Measurements from ENCODE around the gene MBLAC2.

- TF ChIP-seq POLR2AphosphoS5 (IDR thresholded peaks at IDR 0.05; ENCODE audit: low read depth, low read length): no peak
- TF ChIP-seq SIN3A (IDR thresholded peaks at IDR 0.05; ENCODE audit: borderline replicate concordance, insufficient read depth, low read length): no peak
- TF ChIP-seq TAF1 (IDR thresholded peaks at IDR 0.05; ENCODE audit: borderline replicate concordance, insufficient read depth, low read length): no peak
- no peak for TF ChIP-seq REST (IDR thresholded peaks at IDR 0.05; ENCODE audit: insufficient read depth in 1 of 2, low read depth in 2 of 2, low read length in 2 of 2)
Observed at GRCh38 chr5:90472783-90473395, 1.7 kb downstream of the MBLAC2 start.
